Measurements from ENCODE around the gene GIT2. TPM values are rescaled to one million over a fixed set of nuclear protein-coding genes. Genes with fewer than 3 reads are reported as not detected.

Gene GIT2
- total RNA-seq, 1 donor from 2014 or later: 34.2 TPM

DNA sequence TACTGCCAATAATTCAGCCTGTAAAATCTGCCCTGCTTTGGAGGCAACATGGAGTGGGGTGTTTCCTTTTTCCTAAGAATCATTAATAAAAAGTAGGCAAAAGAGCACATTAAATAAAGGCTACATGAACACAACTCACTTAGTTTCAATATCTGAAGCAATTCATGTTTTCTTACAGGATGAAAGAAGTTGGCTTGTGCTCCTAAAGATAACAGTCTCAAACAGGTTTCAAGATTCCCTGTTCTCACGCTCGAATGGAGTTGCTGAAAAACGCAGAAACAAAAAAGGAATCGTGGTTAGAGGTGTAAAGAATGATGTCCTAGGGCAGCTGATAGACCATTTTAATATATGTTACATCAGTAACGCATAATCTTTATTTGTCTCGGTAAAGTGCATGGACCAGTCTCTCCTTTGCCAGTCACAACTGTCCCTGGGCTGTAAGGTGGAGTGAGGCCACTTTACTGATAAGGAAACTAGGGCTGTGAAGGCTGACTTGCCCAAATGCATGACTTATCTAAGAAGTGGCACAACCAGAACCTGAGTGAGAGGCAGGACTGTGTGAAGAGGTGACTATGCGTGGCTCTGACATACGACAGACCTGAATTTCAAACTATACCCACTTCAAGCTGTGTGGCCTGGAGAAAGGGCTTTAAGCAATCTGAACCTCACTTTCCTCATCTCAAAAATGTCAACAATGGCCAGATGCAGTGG, 12.6 kb downstream of the GIT2 start:
- no peak for DNase-seq (ENCODE audit: low read depth)

DNA sequence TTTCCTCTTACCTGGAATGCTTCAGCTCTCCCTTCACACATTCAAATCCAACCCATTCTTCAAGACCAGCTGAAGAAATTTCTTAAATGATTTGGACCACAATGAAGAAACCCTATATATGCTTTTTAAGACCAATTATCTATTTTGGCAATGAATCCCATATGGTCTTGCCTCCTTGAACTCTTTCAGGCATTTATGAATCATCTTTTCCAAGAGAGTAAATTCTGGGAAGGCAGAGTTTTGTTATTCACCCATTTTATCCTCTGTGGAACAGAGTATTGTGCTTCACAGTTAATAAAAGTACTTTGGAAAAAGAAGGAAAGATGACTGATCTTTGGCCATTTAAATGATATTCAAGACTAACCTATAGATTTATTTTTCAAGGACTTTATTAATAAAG, 14.0 kb downstream of the GIT2 start:
- DNase-seq (ENCODE audit: low read depth): no peak

DNA sequence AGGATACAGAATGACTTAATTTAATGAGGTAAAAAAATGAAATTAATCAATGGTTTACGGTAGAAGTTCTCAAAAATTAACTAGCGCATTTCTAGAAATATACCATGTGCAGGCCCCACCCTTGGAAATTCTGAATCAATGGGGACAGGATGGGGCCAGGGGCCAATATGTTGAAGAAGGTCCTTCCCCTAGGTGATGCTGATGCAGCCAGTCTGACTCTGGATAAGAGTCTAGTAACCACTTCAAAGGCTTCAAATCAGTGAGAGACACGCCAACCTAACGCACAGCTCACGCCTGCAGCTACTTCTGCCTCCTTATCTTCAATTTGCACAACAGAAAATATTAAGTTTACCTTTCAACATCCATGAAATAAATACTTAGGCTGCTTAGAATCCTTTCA, 14.9 kb downstream of the GIT2 start:
- no peak for DNase-seq (ENCODE audit: low read depth)

DNA sequence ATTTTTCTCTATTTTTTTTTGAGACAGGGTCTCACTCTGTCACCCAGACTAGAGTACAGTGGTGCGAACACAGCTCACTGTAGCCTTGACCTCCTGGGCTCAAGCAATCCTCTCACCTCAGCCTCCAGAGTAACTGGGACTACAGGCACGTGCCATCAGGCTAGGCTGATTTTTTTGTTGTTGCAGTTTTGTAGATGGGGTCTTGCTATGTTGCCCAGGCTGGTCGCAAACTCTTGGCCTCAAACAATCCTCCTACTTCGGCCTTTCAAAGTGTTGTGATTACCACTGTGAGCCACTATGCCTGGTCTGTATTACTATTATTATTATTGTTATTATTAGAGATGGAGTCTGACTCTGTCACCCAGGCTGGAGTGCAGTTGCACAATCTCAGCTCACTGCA, 23.3 kb downstream of the GIT2 start:
- no peak for DNase-seq (ENCODE audit: low read depth)

DNA sequence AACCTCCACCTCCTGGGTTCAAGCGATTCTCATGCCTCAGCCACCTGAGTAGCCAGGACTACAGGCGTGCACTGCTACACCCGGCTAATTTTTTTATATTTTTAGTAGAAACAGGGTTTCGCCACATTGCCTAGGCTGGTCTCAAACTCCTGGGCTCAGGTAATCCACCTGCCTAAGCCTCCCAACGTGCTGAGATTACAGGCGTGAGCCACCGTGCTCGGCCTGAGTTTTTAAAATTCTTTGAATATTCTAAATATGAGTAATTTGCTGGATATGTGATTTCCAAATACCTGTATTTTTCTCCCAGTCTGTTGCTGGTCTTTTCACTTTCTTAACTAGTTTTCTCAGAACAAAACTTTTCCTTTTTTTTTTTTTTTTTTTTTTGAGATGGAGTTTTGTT, 27.4 kb downstream of the GIT2 start:
- DNase-seq (ENCODE audit: low read depth): no peak

DNA sequence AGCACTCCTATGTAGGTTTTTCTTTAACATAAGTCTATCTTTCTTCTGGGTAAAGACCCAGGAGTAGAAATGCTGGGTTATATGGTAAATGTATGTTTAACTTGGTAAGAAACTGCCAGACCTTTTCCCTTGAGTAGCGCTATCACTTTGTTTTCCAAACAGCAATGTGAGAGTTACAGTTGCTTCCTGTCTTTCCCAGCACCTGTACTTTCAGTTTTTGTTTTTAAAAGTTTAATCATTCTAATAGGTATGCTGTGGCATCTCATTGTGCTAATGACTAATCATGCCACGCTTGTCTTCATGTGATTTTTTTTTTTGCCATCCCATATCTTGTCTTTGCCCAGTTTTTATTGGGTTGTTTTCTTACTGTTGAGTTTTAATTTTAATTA, 28.1 kb downstream of the GIT2 start:
- no peak for DNase-seq (ENCODE audit: low read depth)

DNA sequence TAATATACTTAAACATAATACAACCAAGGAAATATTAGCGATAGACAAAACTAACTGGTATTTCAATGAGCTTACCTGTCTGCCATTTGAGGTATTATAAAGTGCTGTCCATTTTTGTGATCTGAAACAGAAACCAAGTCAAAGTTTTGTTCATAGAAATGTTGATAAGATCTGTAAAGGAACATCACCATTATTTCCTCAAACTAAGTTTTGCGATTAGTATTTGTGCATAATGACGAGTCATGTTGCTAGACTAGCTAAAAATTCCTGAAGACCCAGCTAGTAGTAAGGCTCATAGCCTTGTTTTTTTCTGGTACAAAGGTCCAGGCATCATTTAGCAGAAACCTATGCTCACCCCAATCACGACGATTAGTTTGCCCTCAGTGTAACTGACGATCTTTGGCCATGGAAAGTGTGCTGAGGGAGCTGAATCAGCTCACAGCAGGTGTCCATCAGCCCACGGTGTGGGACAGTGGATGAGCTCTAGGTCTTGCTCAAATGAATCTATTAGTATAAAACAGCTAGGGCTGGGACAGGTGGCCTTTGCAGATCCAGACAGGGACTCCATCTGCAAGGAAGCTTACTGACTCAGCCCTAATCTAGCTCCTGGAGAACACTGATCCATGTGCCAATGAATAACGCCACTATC, 28.7 kb downstream of the GIT2 start:
- DNase-seq (ENCODE audit: low read depth): peak; percentile 33

DNA sequence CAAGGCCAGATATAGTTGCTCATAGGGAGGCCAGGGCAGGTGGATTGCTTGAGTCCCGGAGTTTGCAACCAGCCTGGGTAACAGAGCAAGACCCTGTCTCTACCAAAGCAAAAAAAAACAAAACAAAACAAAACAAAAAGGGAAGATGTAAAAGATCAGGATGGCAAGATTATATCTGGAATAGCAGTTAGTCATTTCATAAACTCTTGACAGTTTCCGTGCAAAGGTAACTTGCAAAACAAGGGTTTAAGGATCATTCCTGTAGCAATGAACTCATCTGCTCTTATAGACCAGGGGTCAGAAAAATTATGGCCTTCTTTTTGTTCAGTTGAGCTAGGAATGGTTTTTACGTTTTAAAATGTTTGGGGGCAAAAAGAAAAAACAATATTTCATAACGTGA, 29.6 kb downstream of the GIT2 start:
- no peak for DNase-seq (ENCODE audit: low read depth)

DNA sequence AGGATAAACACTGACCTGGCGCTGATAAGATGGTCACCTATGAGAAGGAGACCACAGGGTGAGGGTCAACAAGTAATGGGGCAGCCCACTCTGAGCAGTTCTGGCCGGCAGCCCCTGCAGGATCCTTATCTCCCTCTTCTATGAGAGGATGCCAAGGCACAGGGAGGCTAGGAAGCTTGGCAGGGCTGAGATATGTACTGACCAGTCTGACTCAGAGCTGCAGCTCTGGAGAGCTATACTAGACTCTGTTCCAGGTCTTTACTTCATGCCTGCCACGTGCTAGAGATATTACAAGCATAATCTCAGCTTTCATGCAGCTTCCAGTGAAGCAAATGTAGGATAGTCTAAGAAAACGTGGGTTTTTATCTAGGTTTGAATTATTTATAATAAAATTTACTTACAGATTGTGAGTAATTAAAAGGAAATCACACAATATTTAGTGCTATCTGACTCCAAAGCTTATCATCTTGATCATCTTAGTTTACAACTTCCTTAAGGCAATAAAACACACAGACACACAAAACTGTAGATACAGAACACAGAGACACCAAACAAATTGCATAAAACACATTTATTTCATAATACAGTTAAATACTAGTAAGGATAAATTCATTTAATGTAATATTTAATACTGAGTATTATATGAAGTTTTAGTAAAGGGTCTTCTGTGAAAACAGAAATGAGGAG, 32.3 kb downstream of the GIT2 start:
- DNase-seq (ENCODE audit: low read depth): peak; percentile 26

DNA sequence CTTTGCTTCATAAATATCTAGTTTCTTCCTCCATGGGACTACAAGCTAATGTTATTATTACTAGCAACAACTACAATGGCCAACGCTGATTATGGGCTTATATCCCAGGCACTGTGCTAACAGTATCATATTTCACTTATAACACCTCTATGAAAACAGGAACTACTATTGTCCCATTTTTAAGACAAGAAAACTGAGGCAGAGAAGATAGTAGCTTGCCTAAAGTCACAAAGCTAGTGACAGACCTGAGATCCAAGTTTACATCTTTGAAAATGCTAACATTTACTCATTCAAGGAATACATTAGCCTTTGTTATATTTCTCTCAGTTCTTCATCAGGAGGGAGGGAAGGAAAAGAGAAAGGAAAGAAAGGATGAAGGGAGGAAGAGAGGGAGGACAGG, 32.8 kb downstream of the GIT2 start:
- no peak for DNase-seq (ENCODE audit: low read depth)

DNA sequence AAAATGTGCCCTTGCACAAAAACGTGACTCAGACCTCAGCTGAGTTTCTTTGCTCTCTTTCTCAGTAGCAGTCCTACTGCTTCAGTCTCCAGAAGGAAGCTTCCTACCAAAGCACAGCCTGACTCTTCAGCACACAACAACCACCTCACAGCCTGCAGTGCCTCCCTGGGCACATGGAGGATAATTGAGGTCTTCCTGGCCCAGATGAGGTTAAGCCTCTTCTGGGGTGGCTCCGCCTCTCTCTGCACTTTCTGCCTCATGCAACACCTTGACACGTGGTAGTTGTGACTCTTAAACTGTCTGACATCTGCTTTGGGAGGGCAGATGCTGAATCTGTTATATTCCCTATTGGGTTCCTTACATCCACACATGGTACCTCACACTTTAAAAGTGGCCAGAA, 33.8 kb downstream of the GIT2 start:
- no peak for DNase-seq (ENCODE audit: low read depth)

DNA sequence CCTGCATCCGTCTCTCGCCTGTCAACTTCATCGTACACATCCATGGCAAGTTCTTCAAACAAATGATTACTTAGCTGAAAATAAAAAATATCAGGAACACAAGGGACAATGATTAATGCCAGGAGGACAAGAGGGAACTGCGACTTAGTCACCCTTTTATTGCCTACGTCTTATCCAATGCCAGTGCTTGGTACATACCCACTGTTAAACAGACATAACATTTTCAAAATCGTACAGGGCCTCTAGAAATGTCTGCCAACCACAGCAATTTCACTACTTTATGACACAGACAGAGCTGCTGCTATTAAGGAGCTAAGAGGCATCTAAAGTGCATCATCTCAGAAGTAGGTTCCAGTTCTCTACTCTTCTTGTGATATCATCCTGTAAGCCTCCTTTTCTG, 34.6 kb downstream of the GIT2 start:
- no peak for DNase-seq (ENCODE audit: low read depth)

DNA sequence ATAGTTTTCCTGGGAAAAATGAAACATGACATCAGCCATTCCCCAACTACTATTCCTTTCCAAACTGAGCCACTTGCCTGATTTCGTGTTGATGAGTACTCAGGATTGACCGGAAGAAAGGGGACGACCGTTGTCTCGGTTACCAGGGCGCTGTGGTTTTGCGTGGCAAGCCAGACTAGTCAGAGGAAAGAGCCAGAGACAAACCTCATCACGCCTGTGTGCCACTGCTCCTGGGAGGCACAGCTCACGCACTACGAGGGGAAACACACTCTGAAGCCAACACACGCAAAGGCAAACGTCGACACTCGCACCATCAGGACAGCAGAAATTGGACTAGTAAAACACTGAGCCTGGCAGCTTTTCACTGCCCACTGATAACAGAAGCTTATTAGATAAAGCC, 35.0 kb downstream of the GIT2 start:
- DNase-seq (ENCODE audit: low read depth): no peak

DNA sequence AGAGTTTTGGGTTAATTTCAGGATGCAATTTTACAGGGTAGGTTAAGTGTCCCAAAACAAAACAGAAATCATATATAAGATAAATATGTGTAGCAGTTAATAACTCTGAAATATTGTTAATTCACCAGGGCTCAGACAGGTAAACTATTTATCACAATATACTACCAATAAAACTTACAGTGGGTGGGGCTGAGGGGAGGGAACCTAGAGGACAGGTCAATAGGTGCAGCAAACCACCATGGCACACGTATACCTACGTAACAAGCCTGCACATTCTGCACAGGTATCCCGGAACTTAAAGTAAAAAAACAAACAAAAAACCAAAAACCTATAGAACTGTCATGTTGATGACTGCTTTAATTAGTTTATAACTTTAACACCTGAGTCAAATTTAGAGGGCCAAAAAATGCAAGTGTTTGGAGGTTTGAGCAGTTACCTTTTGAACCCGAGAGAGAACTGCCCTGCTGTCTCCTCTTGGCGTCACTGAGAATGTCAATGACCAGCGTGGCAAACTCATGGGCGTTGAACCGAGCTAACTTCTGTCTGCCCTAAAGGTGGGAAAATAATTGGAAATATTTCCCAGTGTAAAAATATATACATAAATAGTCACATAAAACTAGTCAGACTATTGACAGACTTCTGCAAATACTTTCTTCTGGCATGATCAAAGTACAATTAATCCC, 36.6 kb downstream of the GIT2 start:
- no peak for DNase-seq (ENCODE audit: low read depth)

DNA sequence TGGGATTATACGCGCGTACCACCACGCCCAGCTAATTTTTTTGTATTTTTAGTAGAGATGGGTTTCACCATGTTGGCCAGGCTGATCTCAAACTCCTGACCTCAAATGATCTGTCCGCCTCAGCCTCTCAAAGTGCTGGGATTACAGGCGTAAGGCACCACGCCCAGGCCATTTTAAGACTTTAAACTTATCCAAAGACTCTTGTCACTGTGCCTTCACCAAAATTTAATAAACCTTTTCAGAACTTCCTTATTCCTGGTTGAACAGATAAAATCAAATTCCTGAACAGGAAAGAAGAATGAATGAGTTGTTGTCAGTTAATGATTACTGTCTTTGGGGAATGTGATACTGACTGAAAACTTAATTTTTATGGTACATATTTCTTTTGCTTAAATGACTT, 37.8 kb downstream of the GIT2 start:
- no peak for DNase-seq (ENCODE audit: low read depth)

DNA sequence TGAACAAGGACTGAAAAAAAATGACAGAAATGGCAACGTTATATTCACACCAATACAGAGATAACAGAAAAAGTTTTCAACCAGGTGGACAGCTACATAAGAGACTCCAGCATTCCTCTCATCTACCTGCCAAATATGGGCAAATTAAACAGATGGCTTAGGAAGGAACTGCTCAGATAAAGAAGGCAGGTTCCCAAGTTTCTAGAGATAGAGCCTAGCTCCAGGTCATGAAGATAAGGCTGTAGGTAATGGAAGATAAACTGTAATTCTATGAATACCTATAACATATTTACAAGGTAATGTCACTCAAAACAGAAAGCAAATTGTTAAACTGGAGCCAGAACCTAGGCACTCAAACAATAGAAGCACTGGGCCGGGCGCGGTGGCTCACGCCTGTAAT, 42.5 kb downstream of the GIT2 start:
- no peak for DNase-seq (ENCODE audit: low read depth)

DNA sequence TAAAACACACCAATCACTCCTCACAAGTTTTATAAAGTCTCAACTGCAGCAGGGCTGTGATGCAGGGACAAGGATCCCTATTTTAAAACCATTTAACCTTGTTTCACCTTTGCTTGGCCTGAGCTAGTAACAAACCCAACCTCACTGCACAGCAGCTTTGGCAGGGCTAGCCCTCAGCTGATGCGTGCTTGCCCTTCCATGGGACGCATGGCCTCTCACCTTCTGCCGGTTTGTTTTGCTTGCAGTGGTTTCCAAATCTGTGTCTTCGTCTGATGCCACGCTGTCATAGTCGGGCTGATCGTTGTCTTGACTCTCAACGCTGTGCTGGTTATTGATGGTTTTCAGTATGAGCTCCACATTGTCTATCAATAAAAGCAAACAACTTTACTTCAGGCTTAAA, 43.3 kb downstream of the GIT2 start:
- DNase-seq (ENCODE audit: low read depth): no peak

DNA sequence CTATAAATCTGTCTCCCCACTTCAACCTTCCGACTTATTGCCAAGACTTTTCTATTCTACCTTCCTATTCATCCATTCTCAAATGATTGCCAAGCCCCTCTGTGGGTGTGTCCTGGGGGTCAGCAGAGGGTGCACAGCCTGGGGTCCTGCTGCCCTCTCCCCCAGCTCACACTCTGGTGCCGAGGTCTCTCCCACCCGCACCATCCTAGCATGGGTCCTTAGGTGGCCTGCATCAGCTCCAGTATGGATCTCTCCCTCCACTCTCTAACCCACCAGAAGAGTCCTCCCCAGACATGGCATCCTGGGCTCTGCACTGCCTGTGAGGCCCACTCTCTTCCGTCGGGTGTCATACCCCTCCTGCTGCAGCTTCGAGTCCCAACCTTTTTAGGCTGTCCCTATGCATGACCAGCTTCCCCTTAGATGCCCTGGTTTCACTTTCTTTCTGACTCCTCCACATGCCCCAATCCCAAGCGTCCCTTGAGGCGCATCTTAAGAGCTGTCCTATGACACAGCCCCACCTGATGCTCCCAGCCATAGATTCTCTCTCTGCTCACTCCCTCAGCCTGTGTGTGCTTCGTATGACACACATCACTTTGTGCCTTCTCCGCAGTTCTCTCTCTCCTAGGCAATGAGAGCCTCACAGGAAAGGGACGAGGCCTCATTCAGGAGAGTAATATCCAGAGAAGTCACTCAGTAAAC, 43.9 kb downstream of the GIT2 start:
- DNase-seq (ENCODE audit: low read depth): no peak

DNA sequence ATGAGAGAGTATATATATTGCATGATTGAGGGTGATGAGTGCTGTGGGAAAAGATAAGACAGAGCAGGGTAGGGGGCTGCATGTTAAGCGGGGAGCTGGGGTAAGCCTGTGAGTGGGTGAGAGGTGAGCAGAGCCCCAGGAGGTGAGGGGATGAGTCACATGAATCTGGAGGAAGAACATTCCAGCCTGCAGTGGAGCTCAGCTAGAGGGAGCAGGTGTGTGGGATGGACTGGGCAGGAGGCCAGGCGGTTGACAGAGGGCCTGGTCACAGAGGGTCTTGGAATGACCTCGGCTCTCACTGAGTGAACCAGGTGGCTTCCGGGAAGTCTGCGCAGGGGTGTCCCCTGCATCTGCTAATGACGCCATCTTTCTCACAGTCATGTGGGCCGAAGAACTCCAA, 44.4 kb downstream of the GIT2 start:
- DNase-seq (ENCODE audit: low read depth): peak; percentile 92

DNA sequence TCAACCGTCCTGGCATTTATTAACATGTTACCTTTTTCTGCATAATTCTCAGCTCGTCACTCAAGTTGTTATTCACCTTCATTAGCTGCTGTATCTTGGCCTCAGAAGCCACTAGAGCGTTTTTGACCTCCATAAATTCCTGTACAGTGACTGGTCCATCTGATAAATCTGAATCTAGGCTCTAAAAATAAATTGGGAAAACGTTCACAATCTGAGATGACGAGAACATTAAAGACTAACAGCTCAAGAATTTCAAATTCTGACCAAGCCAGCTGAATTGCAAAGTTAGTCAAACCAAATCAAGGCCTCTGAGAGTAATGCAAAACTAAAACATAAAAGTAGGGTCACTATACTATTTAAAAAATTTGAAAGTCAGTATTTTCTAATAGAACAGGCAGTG, 45.0 kb downstream of the GIT2 start:
- DNase-seq (ENCODE audit: low read depth): peak; percentile 85

DNA sequence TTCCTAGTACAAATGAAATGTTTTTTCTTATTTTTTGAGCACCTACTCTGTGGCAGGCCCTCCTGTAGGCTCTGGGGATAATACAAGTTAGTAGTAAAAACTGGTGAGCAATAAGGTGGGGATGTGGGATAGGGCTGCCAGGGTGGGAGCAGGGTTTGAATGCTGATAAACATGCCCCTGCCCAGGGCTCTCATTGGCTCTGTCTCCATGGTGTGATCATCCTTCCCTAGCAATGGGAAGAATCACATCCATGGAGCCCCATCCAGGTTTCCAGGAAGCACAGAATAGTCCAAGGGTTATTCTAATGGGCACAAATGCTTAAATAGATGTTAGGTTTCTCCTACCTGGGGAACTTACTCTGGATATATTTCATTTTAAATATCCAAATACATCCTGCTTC, 45.5 kb downstream of the GIT2 start:
- DNase-seq (ENCODE audit: low read depth): no peak

DNA sequence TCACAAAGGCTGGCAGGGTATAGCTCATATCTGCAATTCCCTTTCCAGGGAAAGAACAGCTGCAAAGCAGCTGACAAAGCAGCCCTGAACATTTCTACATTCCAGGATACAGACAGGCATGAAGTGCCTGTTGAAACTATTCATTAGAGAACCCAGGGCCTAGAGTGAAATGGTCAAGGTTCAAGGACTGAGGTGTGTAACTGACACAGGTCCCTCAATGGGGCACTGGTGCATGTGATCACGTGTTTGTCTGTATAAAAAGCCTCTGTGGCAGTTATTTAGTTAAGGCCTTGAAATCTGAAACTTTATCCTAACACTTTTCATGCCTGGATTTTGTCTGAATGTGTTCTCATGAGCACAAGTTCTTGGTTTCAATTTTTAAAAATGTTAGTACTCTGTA, 47.1 kb downstream of the GIT2 start:
- DNase-seq (ENCODE audit: low read depth): peak; percentile 92
